A549 (cell line): ENCODE data around the gene NOSTRIN. TPM values are rescaled to one million over a fixed set of nuclear protein-coding genes. Genes with fewer than 3 reads are reported as not detected.

Source experiments
- ATAC-seq, 2 experiments: fragments of 200-7000 bp in 1 of 2; fragments of >200 bp in 1 of 2; cut with Nextera tagmentation in 1 of 2; cut with Tn5 transposase in 1 of 2; 3 replicates each; pipeline versions ENCODE4 v1.8.0 to v1.9.1; 2018 to 2020; ENCODE audit warnings: mild to moderate bottlenecking in 1 of 2, moderate library complexity in 1 of 2
- CTCF ChIA-PET: fragments of 300-600 bp; sonication (Branson Sonifier 250); formaldehyde crosslinking; extraction: SDS; loops from one replicate; lab custom pipeline; 2021; ENCODE audit warnings: antibody characterized with exemption, inconsistent platforms; lab: Yijun Ruan, JAX
- POLR2A ChIA-PET: fragments of 350-600 bp; formaldehyde crosslinking; extraction: SDS; loops from one replicate; lab custom pipeline; 2021; ENCODE audit warnings: antibody characterized with exemption, inconsistent platforms; lab: Yijun Ruan, JAX
- DNase-seq, 2 experiments: peaks; one replicate each; pipeline versions ENCODE4 v3.0.0 to v3.0.0-alpha.2; 2011 to 2016; ENCODE audit warnings: low read depth in 1 of 2, low spot score in 1 of 2
- FAIRE-seq: peaks from 2 replicates; lab custom pipeline; 2011; peaks lifted over from hg19 to GRCh38; lab: Jason Lieb, UNC
- H3K27ac ChIP-seq, 2 experiments: fragments of >200 bp; sonication (Bioruptor Twin); formaldehyde crosslinking; 3 replicates each; pipeline ENCODE4 v1.5.1; 2016 to 2017
- H3K4me1 ChIP-seq: fragments of >200 bp; sonication (Bioruptor Twin); formaldehyde crosslinking; 3 replicates; pipeline ENCODE4 v1.6.1; 2016
- H3K4me2 ChIP-seq: fragments of >200 bp; sonication (Bioruptor Twin); formaldehyde crosslinking; 3 replicates; pipeline ENCODE4 v1.6.1; 2016
- H3K4me3 ChIP-seq: fragments of >200 bp; sonication (Bioruptor Twin); formaldehyde crosslinking; 3 replicates; pipeline ENCODE4 v1.5.1; 2016
- H3K9me3 ChIP-seq: fragments of >200 bp; sonication (Bioruptor Twin); formaldehyde crosslinking; 3 replicates; pipeline ENCODE4 v1.6.1; 2016
- BHLHE40 ChIP-seq: IDR thresholded peaks from 2 replicates; pipeline ENCODE4 v1.6.1; 2012; ENCODE audit warnings: low read depth, low read length, inconsistent platforms
- CBX2 ChIP-seq: fragments of 200-600 bp; sonication (generic); IDR thresholded peaks from 2 replicates; pipeline ENCODE4 v1.6.1; 2016; ENCODE audit warnings: low read depth, mild to moderate bottlenecking, borderline replicate concordance
- CEBPB ChIP-seq, 2 experiments: fragments of >200 bp in 1 of 2; sonication (Bioruptor Twin) in 1 of 2; formaldehyde crosslinking in 1 of 2; IDR thresholded peaks; 2 replicates each; pipeline ENCODE4 v1.6.1; 2012 to 2016
- CHD2 ChIP-seq: fragments of 150-350 bp; IDR thresholded peaks from 2 replicates; pipeline ENCODE4 v1.6.1; 2014; ENCODE audit warnings: low read length; ENCODE audit not compliant: partially characterized antibody
- EHMT2 ChIP-seq: fragments of 200-600 bp; sonication (generic); IDR thresholded peaks from 2 replicates; pipeline ENCODE4 v1.6.1; 2016; ENCODE audit warnings: antibody characterized with exemption, low read depth, mild to moderate bottlenecking, moderate library complexity
- HEYL ChIP-seq: fragments of 250-450 bp; sonication (Bioruptor Pico); IDR thresholded peaks from 2 replicates; pipeline ENCODE4 v1.8.0; 2021; ENCODE audit warnings: mild to moderate bottlenecking, moderate library complexity
- HOXB13 ChIP-seq: fragments of 250-450 bp; sonication (Bioruptor Pico); IDR thresholded peaks from 2 replicates; pipeline ENCODE4 v1.5.0; 2020; ENCODE audit warnings: low read depth, mild to moderate bottlenecking, moderate library complexity
- HOXB5 ChIP-seq: fragments of 250-450 bp; sonication (Bioruptor Pico); IDR thresholded peaks from 2 replicates; pipeline ENCODE4 v1.5.0; 2020; ENCODE audit warnings: mild to moderate bottlenecking, moderate library complexity
- JUN ChIP-seq, 2 experiments: fragments of >200 bp; sonication (Bioruptor Twin); formaldehyde crosslinking; IDR thresholded peaks; 2 replicates in 1 of 2; 3 replicates in 1 of 2; pipeline ENCODE4 v1.6.1; 2016 to 2017
- MAFK ChIP-seq: fragments of 450-650 bp; IDR thresholded peaks from 2 replicates; pipeline ENCODE4 v1.6.1; 2014; ENCODE audit not compliant: partially characterized antibody
- MYC ChIP-seq: IDR thresholded peaks from 2 replicates; pipeline ENCODE4 v1.6.1; 2012; ENCODE audit warnings: mild to moderate bottlenecking, inconsistent platforms, low read length, improper control_type of control experiment, borderline replicate concordance
- NFE2L2 ChIP-seq: fragments of 150-350 bp; conservative IDR thresholded peaks from 2 replicates; pipeline ENCODE4 v1.6.1; 2014; ENCODE audit warnings: low read length
- NPAS2 ChIP-seq: fragments of 250-450 bp; sonication (Bioruptor Pico); IDR thresholded peaks from 2 replicates; pipeline ENCODE4 v1.8.0; 2022; ENCODE audit warnings: mild to moderate bottlenecking, moderate library complexity, borderline replicate concordance
- PHF8 ChIP-seq: fragments of 200-600 bp; sonication (generic); IDR thresholded peaks from 2 replicates; pipeline ENCODE4 v1.6.1; 2016; ENCODE audit warnings: low read depth, mild to moderate bottlenecking, antibody characterized with exemption, moderate library complexity, borderline replicate concordance
- POLR2AphosphoS2 ChIP-seq: conservative IDR thresholded peaks from 2 replicates; pipeline ENCODE4 v1.6.1; 2012; ENCODE audit warnings: low read length, improper control_type of control experiment, inconsistent platforms
- RAD21 ChIP-seq, 2 experiments: fragments of >200 bp in 1 of 2; sonication (Bioruptor Twin) in 1 of 2; formaldehyde crosslinking in 1 of 2; IDR thresholded peaks in 1 of 2; conservative IDR thresholded peaks in 1 of 2; 2 replicates in 1 of 2; 3 replicates in 1 of 2; pipeline ENCODE4 v1.6.1; 2012 to 2018; ENCODE audit warnings: inconsistent platforms in 1 of 2
- RARB ChIP-seq: fragments of 250-450 bp; sonication (Bioruptor Pico); IDR thresholded peaks from 2 replicates; pipeline ENCODE4 v1.8.0; 2021; ENCODE audit warnings: mild to moderate bottlenecking, moderate library complexity
- RCOR1 ChIP-seq: fragments of 150-350 bp; IDR thresholded peaks from 2 replicates; pipeline ENCODE4 v1.6.1; 2014; ENCODE audit warnings: antibody characterized with exemption, low read length, low read depth
- RFX5 ChIP-seq: fragments of 450-650 bp; IDR thresholded peaks from 2 replicates; pipeline ENCODE4 v1.7.1; 2014; ENCODE audit warnings: antibody characterized with exemption, mild to moderate bottlenecking, moderate library complexity
- SMC3 ChIP-seq: fragments of >200 bp; sonication (Bioruptor Twin); formaldehyde crosslinking; IDR thresholded peaks from 3 replicates; pipeline ENCODE4 v1.6.1; 2018; ENCODE audit warnings: inconsistent platforms
- SREBF2 ChIP-seq: fragments of 450-650 bp; IDR thresholded peaks from 2 replicates; pipeline ENCODE4 v1.6.1; 2014; ENCODE audit warnings: mild to moderate bottlenecking, moderate library complexity
- TP53 ChIP-seq: fragments of 250-450 bp; sonication (Bioruptor Pico); IDR thresholded peaks from 2 replicates; pipeline ENCODE4 v1.5.0; 2021; ENCODE audit warnings: mild to moderate bottlenecking, moderate library complexity
- WGBS: methylation state at CpG from one replicate; pipeline ENCODE4 v1.1.6; 2017; ENCODE audit errors: missing lambda C conversion rate; 5-methylcytosine and 5-hydroxymethylcytosine counted together
- polyA plus RNA-seq, 4 experiments: library from polyadenylated mRNA; depleted of rRNA in 3 of 4; stranded (reverse); fragments of >200 nt; fragmentation: RNase III in 1 of 4; extraction: RNeasy Plus Mini Kit Qiagen cat#74134 plus additional on column Dnase treatment in 1 of 4; gene quantifications; 2 replicates in 3 of 4; 3 replicates in 1 of 4; pipeline ENCODE4 v1.2.3, GENCODE V29; 2011 to 2017
- TF ChIP-seq, protein P1 (sequence below): fragments of 250-450 bp; sonication (Bioruptor Pico); IDR thresholded peaks from 2 replicates; pipeline ENCODE4 v1.5.0; 2021; ENCODE audit warnings: mild to moderate bottlenecking, moderate library complexity, borderline replicate concordance
- TF ChIP-seq, protein P2 (sequence below): IDR thresholded peaks from 2 replicates; pipeline ENCODE4 v1.6.1; 2012; ENCODE audit warnings: low read depth, borderline replicate concordance
- TF ChIP-seq, protein P3 (sequence below): fragments of 150-350 bp; IDR thresholded peaks from 2 replicates; pipeline ENCODE4 v1.6.1; 2014; ENCODE audit warnings: low read depth, mild to moderate bottlenecking, low read length
- TF ChIP-seq, protein P4 (sequence below): fragments of 250-450 bp; sonication (Bioruptor Pico); IDR thresholded peaks from 2 replicates; pipeline ENCODE4 v1.5.0; 2020; ENCODE audit warnings: low read depth, mild to moderate bottlenecking, moderate library complexity
- TF ChIP-seq, protein P5 (sequence below): fragments of >200 bp; sonication (Bioruptor Twin); formaldehyde crosslinking; IDR thresholded peaks from 3 replicates; pipeline ENCODE4 v1.5.1; 2016
- TF ChIP-seq, protein P6 (sequence below): IDR thresholded peaks from 2 replicates; pipeline ENCODE4 v1.6.1; 2012

Gene NOSTRIN
- polyA plus RNA-seq, 2 of the 4 experiments (the other 2 are of a cell fraction): 2.5 to 11.7 TPM

DNA sequence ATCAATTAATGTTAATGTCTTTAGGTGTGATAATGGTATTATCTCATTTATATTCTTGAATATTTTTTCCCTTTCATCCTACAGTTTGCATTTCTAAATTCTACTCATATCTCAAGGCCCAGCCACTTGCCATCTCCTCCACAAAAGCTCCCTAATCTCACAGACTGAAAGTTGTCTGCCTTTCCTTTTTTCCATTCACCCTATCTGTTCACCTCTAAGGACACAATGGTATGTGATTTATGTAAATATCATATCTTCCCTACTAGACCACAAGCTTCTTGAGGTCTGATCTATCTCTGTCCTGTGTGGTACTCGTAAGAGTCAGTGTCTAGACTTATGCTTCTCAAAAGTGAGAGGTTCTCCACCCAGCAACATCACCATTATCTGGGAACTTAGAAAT, 91.7 kb downstream of the NOSTRIN start:
- no peak for FAIRE-seq
- ATAC-seq: no peak
- TF ChIP-seq SREBF2 (no peak), POLR2AphosphoS2 (no peak), RCOR1 (no peak), NFE2L2 (no peak), CBX2 (no peak), CEBPB (IDR thresholded peaks at IDR 0.05) (no peak), JUN (IDR thresholded peaks at IDR 0.05) (no peak), MAFK (no peak), PHF8 (no peak), RFX5 (no peak), HEYL (no peak), BHLHE40 (no peak), EHMT2 (no peak), TP53 (no peak), SMC3 (no peak)
- TF ChIP-seq, protein P1, sequence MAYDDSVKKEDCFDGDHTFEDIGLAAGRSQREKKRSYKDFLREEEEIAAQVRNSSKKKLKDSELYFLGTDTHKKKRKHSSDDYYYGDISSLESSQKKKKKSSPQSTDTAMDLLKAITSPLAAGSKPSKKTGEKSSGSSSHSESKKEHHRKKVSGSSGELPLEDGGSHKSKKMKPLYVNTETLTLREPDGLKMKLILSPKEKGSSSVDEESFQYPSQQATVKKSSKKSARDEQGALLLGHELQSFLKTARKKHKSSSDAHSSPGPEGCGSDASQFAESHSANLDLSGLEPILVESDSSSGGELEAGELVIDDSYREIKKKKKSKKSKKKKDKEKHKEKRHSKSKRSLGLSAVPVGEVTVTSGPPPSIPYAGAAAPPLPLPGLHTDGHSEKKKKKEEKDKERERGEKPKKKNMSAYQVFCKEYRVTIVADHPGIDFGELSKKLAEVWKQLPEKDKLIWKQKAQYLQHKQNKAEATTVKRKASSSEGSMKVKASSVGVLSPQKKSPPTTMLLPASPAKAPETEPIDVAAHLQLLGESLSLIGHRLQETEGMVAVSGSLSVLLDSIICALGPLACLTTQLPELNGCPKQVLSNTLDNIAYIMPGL (CRISPR knock-in tag): no peak
- TF ChIP-seq, protein P2, sequence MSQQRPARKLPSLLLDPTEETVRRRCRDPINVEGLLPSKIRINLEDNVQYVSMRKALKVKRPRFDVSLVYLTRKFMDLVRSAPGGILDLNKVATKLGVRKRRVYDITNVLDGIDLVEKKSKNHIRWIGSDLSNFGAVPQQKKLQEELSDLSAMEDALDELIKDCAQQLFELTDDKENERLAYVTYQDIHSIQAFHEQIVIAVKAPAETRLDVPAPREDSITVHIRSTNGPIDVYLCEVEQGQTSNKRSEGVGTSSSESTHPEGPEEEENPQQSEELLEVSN: no peak
- TF ChIP-seq, protein P3, sequence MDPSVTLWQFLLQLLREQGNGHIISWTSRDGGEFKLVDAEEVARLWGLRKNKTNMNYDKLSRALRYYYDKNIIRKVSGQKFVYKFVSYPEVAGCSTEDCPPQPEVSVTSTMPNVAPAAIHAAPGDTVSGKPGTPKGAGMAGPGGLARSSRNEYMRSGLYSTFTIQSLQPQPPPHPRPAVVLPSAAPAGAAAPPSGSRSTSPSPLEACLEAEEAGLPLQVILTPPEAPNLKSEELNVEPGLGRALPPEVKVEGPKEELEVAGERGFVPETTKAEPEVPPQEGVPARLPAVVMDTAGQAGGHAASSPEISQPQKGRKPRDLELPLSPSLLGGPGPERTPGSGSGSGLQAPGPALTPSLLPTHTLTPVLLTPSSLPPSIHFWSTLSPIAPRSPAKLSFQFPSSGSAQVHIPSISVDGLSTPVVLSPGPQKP: no peak
- TF ChIP-seq, protein P4, sequence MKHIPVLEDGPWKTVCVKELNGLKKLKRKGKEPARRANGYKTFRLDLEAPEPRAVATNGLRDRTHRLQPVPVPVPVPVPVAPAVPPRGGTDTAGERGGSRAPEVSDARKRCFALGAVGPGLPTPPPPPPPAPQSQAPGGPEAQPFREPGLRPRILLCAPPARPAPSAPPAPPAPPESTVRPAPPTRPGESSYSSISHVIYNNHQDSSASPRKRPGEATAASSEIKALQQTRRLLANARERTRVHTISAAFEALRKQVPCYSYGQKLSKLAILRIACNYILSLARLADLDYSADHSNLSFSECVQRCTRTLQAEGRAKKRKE (CRISPR knock-in tag): no peak
- DNase-seq: no peak
- Histone ChIP-seq H3K4me3 (no peak overlapping the region), H3K4me2 (no peak overlapping the region), H3K27ac (no peak overlapping the region), H3K4me1 (peaks cover 8% of the 10 kb centered on the region; the same call in 2 of the 3 replicates), H3K9me3 (no peaks in the 10 kb centered on the region)
- CTCF ChIA-PET: no interaction called here
- 59% methylated on average over 1 of the region's 1 CpG for WGBS
- POLR2A ChIA-PET: no interaction called here

DNA sequence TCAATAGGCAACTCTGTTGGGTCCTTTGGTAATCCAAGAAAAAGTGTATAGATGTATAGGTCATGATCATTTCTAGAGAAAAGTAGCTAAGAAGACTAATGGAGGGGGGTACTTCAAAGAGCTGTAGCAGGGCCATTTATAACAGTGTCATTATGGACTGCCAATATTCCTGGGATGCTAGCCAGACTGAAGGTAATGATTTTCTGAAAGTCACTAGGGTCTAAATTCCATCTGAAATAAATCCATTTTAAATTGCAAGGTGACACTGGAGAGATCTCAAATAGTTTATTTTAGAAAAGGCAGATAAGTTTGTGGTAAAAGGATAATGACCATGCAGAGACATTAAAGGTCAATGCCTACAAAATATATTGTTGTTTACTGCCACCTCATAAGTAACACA, 92.3 kb downstream of the NOSTRIN start:
- H3K27ac ChIP-seq: no peak overlapping the region
- no peak overlapping the region for H3K4me2 ChIP-seq
- H3K9me3 ChIP-seq: no peaks in the 10 kb centered on the region
- ChIA-PET CTCF (no interaction called here), POLR2A (no interaction called here)
- peaks cover 1% of the 10 kb centered on the region; the same call in 1 of the 3 replicates for H3K4me1 ChIP-seq
- no peak overlapping the region for H3K4me3 ChIP-seq
- no peak for ATAC-seq
- no peak for FAIRE-seq
- TF ChIP-seq, protein P5, sequence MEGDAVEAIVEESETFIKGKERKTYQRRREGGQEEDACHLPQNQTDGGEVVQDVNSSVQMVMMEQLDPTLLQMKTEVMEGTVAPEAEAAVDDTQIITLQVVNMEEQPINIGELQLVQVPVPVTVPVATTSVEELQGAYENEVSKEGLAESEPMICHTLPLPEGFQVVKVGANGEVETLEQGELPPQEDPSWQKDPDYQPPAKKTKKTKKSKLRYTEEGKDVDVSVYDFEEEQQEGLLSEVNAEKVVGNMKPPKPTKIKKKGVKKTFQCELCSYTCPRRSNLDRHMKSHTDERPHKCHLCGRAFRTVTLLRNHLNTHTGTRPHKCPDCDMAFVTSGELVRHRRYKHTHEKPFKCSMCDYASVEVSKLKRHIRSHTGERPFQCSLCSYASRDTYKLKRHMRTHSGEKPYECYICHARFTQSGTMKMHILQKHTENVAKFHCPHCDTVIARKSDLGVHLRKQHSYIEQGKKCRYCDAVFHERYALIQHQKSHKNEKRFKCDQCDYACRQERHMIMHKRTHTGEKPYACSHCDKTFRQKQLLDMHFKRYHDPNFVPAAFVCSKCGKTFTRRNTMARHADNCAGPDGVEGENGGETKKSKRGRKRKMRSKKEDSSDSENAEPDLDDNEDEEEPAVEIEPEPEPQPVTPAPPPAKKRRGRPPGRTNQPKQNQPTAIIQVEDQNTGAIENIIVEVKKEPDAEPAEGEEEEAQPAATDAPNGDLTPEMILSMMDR: no peak
- TF ChIP-seq, protein P2: no peak
- TF ChIP-seq HOXB5 (CRISPR knock-in tag): no peak
- no peak for TF ChIP-seq NPAS2 (CRISPR knock-in tag)
- TF ChIP-seq, protein P6, sequence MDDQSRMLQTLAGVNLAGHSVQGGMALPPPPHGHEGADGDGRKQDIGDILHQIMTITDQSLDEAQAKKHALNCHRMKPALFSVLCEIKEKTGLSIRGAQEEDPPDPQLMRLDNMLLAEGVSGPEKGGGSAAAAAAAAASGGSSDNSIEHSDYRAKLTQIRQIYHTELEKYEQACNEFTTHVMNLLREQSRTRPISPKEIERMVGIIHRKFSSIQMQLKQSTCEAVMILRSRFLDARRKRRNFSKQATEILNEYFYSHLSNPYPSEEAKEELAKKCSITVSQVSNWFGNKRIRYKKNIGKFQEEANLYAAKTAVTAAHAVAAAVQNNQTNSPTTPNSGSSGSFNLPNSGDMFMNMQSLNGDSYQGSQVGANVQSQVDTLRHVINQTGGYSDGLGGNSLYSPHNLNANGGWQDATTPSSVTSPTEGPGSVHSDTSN: no peak
- TF ChIP-seq RAD21 (conservative IDR thresholded peaks at IDR 0.05 in 1 of 2, IDR thresholded peaks at IDR 0.05 in 1 of 2): no peak
- TF ChIP-seq RARB: no peak
- TF ChIP-seq MYC: no peak
- no peak for TF ChIP-seq CHD2
- no peak for TF ChIP-seq HOXB13 (CRISPR knock-in tag)
- no peak for DNase-seq
